Upper lobe of right lung (tissue), 1 donor: ENCODE data around the gene CALM1. TPM values are rescaled to one million over a fixed set of nuclear protein-coding genes. Genes with fewer than 3 reads are reported as not detected.
"Not testable (repeated sequence)": the region's sequence is repeated elsewhere in the genome, so short reads cannot be mapped to it uniquely, and the experiment has no call there.

Source experiments
- ATAC-seq: fragments of 200-7000 bp; cut with Tn5 transposase; one replicate; pipeline ENCODE4 v1.9.1; 2020; ENCODE audit warnings: mild to moderate bottlenecking, moderate library complexity
- DNase-seq: peaks from one replicate; pipeline ENCODE4 v3.0.0-alpha.2; 2020
- H3K27ac ChIP-seq: fragments of 200-600 bp; one replicate; pipeline ENCODE4 v1.8.0; 2022
- H3K27me3 ChIP-seq: fragments of 200-600 bp; one replicate; pipeline ENCODE4 v1.8.0; 2022; ENCODE audit warnings: mild to moderate bottlenecking
- H3K36me3 ChIP-seq: fragments of 200-600 bp; one replicate; pipeline ENCODE4 v1.8.0; 2022
- H3K4me1 ChIP-seq: fragments of 200-600 bp; one replicate; pipeline ENCODE4 v1.8.0; 2022
- H3K4me3 ChIP-seq: fragments of 200-600 bp; one replicate; pipeline ENCODE4 v1.8.0; 2022; ENCODE audit warnings: mild to moderate bottlenecking
- H3K9me3 ChIP-seq: fragments of 200-600 bp; one replicate; pipeline ENCODE4 v1.8.0; 2022
- intact Hi-C: fragments of 100-400 bp; cut with DNase I; formaldehyde crosslinking; loops from one replicate; pipeline ENCODE4 v1.11.0; 2022
- total RNA-seq: library from RNA; stranded (reverse); fragmentation: NEBNext Ultra II Directional; extraction: Animal tissue kit (Norgen Biotek cat#: 25700); gene quantifications from one replicate; pipeline ENCODE4 v1.2.1, GENCODE V29; 2021
- TF ChIP-seq, protein P1 (sequence below): fragments of 200-600 bp; IDR thresholded peaks from one replicate; pipeline ENCODE4 v1.8.0; 2022; ENCODE audit warnings: antibody characterized with exemption
- donor health status: DM: no; HTN: yes; CAD: no; lungs with severe emphysema.

CALM1 gene
- total RNA-seq, 1 donor from 2014 or later: 477 TPM

GRCh38 chr14:90388982-90389381, 7.8 kb upstream of the CALM1 start:
- ATAC-seq (no peak), DNase-seq (no peak)
- no peak overlapping the region for H3K27ac ChIP-seq
- H3K27me3 ChIP-seq: no peaks in the 10 kb centered on the region
- H3K36me3 ChIP-seq: no peaks in the 10 kb centered on the region
- peaks cover 12% of the 10 kb centered on the region for H3K4me1 ChIP-seq
- H3K9me3 ChIP-seq: no peaks in the 10 kb centered on the region
- H3K4me3 ChIP-seq: no peak overlapping the region
- TF ChIP-seq, protein P1, sequence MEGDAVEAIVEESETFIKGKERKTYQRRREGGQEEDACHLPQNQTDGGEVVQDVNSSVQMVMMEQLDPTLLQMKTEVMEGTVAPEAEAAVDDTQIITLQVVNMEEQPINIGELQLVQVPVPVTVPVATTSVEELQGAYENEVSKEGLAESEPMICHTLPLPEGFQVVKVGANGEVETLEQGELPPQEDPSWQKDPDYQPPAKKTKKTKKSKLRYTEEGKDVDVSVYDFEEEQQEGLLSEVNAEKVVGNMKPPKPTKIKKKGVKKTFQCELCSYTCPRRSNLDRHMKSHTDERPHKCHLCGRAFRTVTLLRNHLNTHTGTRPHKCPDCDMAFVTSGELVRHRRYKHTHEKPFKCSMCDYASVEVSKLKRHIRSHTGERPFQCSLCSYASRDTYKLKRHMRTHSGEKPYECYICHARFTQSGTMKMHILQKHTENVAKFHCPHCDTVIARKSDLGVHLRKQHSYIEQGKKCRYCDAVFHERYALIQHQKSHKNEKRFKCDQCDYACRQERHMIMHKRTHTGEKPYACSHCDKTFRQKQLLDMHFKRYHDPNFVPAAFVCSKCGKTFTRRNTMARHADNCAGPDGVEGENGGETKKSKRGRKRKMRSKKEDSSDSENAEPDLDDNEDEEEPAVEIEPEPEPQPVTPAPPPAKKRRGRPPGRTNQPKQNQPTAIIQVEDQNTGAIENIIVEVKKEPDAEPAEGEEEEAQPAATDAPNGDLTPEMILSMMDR: no peak
- intact Hi-C loops: no loop called here

DNA sequence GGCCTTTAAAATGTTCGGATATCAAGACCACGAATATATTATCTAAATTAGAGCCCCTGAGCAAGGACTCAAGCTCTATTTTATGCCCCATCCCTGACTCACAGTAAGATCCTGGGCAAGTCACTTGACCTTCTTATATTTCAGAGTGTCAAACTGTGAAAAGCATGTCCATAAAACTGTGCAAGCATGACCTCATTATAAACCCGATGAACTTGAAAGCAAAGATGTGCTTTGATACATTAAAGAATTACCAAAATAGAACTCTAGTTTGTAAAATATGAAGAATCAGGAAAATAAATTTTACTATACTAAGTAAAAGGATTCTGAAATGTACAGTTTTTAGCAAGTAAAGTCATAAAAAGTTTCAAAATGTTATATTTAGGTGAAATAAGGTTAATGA, 2.9 kb upstream of the CALM1 start:
- no peak overlapping the region for H3K4me3 ChIP-seq
- H3K9me3 ChIP-seq: no peaks in the 10 kb centered on the region
- DNase-seq: no peak
- H3K27me3 ChIP-seq: no peaks in the 10 kb centered on the region
- no peak overlapping the region for H3K27ac ChIP-seq
- no peak for ATAC-seq
- intact Hi-C loops: no loop called here
- H3K4me1 ChIP-seq: peaks cover 4% of the 10 kb centered on the region
- TF ChIP-seq, protein P1: no peak
- no peaks in the 10 kb centered on the region for H3K36me3 ChIP-seq

- H3K4me3 ChIP-seq, DNase-seq, ATAC-seq, intact Hi-C loops, H3K9me3 ChIP-seq, H3K27ac ChIP-seq, H3K27me3 ChIP-seq, H3K36me3 ChIP-seq: not testable (repeated sequence)
- peaks cover 10% of the 10 kb centered on the region for H3K4me1 ChIP-seq
Observed at GRCh38 chr14:90394782-90395181, 2.0 kb upstream of the CALM1 start.

GRCh38 chr14:90397425-90398314, 841 bp downstream of the CALM1 start:
- Histone ChIP-seq H3K4me1 (peaks cover 39% of the 10 kb centered on the region), H3K4me3 (peak overlapping the region; percentile 99), H3K9me3 (no peaks in the 10 kb centered on the region), H3K27me3 (no peaks in the 10 kb centered on the region), H3K27ac (peak overlapping the region; percentile 89), H3K36me3 (peaks cover 29% of the 10 kb centered on the region)
- ATAC-seq (peak; percentile 64), DNase-seq (peak; percentile 85)
- intact Hi-C loops: no loop called here
- TF ChIP-seq, protein P1: no peak

GRCh38 chr14:90398315-90398839, 1.5 kb downstream of the CALM1 start:
- Histone ChIP-seq H3K4me3 (peak overlapping the region; percentile 99), H3K27ac (peak overlapping the region; percentile 89), H3K27me3 (no peaks in the 10 kb centered on the region), H3K36me3 (peaks cover 36% of the 10 kb centered on the region), H3K9me3 (no peaks in the 10 kb centered on the region), H3K4me1 (peaks cover 42% of the 10 kb centered on the region)
- TF ChIP-seq, protein P1: no peak
- peak; percentile 1 for ATAC-seq
- intact Hi-C loops: no loop called here
- DNase-seq: peak; percentile 79

DNA sequence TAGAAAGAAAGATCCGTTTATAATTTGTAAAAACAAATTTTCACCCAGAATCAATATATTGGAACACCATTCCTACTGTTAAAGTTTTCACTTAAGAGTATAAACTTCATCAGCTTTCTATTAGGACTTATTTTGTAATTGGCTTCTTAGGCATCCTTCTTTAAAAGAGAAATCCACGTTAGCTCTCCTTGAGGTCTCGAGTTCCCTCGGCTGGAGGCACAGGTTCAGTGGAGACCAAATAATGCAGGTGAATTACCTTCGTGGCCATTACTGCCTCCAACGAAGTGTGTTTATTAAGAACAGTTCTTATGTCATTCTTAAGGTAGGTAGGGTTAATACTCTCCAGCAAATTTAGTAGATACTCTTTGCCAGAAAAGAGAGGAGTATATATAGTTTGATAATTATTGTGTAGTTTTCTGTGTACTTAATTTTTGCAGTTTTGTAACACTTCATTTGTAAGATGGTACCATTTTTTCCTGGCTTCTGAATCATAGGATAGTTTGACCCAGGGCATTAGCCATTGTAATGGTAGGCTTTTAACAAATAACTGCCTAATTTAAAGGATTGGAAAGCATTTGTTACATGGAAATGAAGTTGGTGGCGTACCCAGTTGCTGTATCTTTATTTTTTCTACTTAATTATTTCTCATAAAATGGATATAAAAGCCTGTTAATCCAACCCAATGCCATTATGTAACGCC, 2.2 kb downstream of the CALM1 start:
- DNase-seq (no peak), ATAC-seq (no peak)
- H3K4me1 ChIP-seq: peaks cover 42% of the 10 kb centered on the region

More for the DNA sequence above, 2.2 kb downstream of the CALM1 start:
- intact Hi-C loops: no loop called here
- Histone ChIP-seq H3K27me3 (no peaks in the 10 kb centered on the region), H3K9me3 (no peaks in the 10 kb centered on the region), H3K4me3 (peak overlapping the region; percentile 99), H3K27ac (peak overlapping the region; percentile 89), H3K36me3 (peaks cover 42% of the 10 kb centered on the region)
- TF ChIP-seq, protein P1: no peak
